Psoas muscle (tissue), 8 donors: ENCODE data around the gene RSPH3. TPM values are rescaled to one million over a fixed set of nuclear protein-coding genes. Genes with fewer than 3 reads are reported as not detected.
A peak's percentile ranks its signal among the peaks of the same experiment; 100 is the strongest.

Experiments used
- ATAC-seq, 4 donors: fragments of 200-7000 bp; cut with Tn5 transposase; one replicate each; pipeline ENCODE4 v1.9.1; 2020; ENCODE audit warnings: moderate library complexity in 3 of 4, mild to moderate bottlenecking in 2 of 4
- DNase-seq, 2 donors: peaks; one replicate each; pipeline ENCODE4 v3.0.0-alpha.2; 2020
- H3K27ac ChIP-seq: fragments of 200-600 bp; one replicate; pipeline ENCODE4 v1.8.0; 2022
- H3K27me3 ChIP-seq, 3 donors: fragments of 200-600 bp in 1 of 3; one replicate each; pipeline versions ENCODE4 v1.6.1 to v1.8.0; 2013 to 2022; ENCODE audit warnings: low read length in 2 of 3, mild to moderate bottlenecking in 2 of 3, moderate library complexity in 1 of 3; ENCODE audit not compliant: insufficient read depth in 3 of 3
- H3K36me3 ChIP-seq, 2 donors: fragments of 200-600 bp in 1 of 2; one replicate each; pipeline versions ENCODE4 v1.6.1 to v1.8.0; 2013 to 2022; ENCODE audit warnings: low read depth in 1 of 2, mild to moderate bottlenecking in 1 of 2, moderate library complexity in 1 of 2; ENCODE audit not compliant: insufficient read depth in 1 of 2
- H3K4me1 ChIP-seq: fragments of 200-600 bp; one replicate; pipeline ENCODE4 v1.8.0; 2022
- H3K4me3 ChIP-seq: fragments of 200-600 bp; one replicate; pipeline ENCODE4 v1.8.0; 2022; ENCODE audit warnings: mild to moderate bottlenecking
- H3K9me3 ChIP-seq: fragments of 200-600 bp; one replicate; pipeline ENCODE4 v1.8.0; 2022
- WGBS, 3 donors: extraction: QIAGEN DNeasy Blood & Tissue Kit; methylation state at CpG; one replicate each; pipeline versions ENCODE4 v1.1.6 to v1.1.7; 2013; 5-methylcytosine and 5-hydroxymethylcytosine counted together
- intact Hi-C, 2 donors: fragments of 100-400 bp; cut with DNase I; formaldehyde crosslinking; loops; one replicate each; pipeline versions ENCODE4 v1.11.0 to v1.14.2; 2022
- long read RNA-seq, 2 donors: library from polyadenylated mRNA; unstranded; transcript quantifications; one replicate each; pipeline ENCODE4 v2.0.0, GENCODE V29; 2021
- polyA plus RNA-seq, 3 donors: library from polyadenylated mRNA; stranded (reverse); fragments of 200-250 nt; gene quantifications; one replicate each; pipeline ENCODE4 v1.2.3, GENCODE V29; 2013
- total RNA-seq, 4 donors: library from RNA; stranded (reverse); fragmentation: NEBNext Ultra II Directional in 2 of 4; extraction: Animal tissue kit (Norgen Biotek cat#: 25700) in 2 of 4; gene quantifications; one replicate each; pipeline versions ENCODE4 v1.2.1 to v1.2.4, GENCODE V29; 2021 to 2023
- TF ChIP-seq, protein P1 (sequence below): fragments of 200-600 bp; IDR thresholded peaks from one replicate; pipeline ENCODE4 v1.8.0; 2022; ENCODE audit warnings: antibody characterized with exemption
- donor health status: healthy with polysubstance abuse.
- donor health status: DM: no; HTN: no; CAD: no; lungs with moderate emphysema.
- donor health status: Bipolar disorder and iron deficiency.
- donor health status: healthy.
- donor health status: DM: yes; HTN: yes; CAD: no.
- donor health status: DM: no; HTN: no; CAD: no.
- donor health status: DM: no; HTN: no; CAD: no.
- donor health status: DM: yes; HTN: yes; CAD: no.

RSPH3 gene, protein sequence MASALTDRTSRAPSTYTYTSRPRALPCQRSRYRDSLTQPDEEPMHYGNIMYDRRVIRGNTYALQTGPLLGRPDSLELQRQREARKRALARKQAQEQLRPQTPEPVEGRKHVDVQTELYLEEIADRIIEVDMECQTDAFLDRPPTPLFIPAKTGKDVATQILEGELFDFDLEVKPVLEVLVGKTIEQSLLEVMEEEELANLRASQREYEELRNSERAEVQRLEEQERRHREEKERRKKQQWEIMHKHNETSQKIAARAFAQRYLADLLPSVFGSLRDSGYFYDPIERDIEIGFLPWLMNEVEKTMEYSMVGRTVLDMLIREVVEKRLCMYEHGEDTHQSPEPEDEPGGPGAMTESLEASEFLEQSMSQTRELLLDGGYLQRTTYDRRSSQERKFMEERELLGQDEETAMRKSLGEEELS
- 1 to 10 TPM; 2.7 to 5.2 (median 4.0) TPM for total RNA-seq
- polyA plus RNA-seq, result 1 to 10 TPM; 1.4 to 2.9 (median 2.7) TPM
- long read RNA-seq, donor 1, full-length matches to known transcripts, result 1 of 1 reads
- long read RNA-seq, donor 1, partial matches to known transcripts, result 0 of 1 reads
- long read RNA-seq, donor 1, other reads (novel, unspliced or antisense), result 0 of 1 reads
- long read RNA-seq, donor 2, full-length matches to known transcripts, result 7 of 10 reads
- long read RNA-seq, donor 2, partial matches to known transcripts, result 0 of 10 reads
- long read RNA-seq, donor 2, other reads (novel, unspliced or antisense), result 3 of 10 reads

DNA sequence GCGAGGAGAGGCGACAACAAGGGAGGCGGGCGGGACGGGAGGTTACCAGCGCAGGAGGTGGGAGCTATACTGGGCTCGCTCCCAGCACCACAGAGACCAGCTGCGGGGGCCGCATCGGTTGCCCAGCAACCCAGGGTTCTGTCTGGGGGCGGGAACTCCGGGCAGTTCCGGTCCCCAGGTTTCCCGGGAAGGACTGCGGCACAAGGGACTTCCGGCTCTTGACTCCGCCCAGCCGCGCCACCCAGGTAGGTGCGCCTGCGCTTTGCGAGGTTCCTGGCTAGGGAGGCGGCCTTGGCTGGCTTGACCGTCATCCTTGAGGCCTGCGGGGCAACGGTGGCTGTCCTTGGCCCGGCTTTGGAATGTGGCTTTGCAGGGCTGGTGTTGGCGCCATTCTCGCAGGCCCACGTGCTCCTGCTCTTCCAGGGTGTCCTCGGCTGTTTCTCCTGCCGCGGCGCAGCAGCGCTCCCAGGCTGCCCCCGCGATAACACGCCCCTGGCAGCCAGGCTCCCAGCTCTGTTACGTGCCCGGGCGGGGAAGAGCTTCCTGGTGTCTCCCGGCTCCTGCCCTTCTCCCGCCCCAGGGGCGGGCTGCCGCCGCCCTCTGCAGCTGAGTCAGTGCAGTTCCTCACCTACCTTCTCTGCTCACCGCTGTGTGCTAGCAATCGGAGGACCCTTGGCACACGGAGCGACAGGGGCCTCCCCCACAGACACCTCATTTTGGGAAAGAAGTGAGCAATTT, at the start of gene RSPH3:
RSPH3 (minus strand) TSS at position 537 of the 738 bp plus-strand sequence. CDS start 652 bp downstream, outside the sequence.
- no peaks in the 10 kb centered on the region for H3K27me3 ChIP-seq
- H3K27ac ChIP-seq, result peak within 1 kb of the TSS; percentile 81
- DNase-seq, result peak; percentile 93 to 97
- H3K9me3 ChIP-seq, result no peaks in the 10 kb centered on the region
- intact Hi-C loops, result loop anchor here in 1 of 2 donors (10.0 kb wide), 1 partner anchor 135 kb away; no protein-coding TSS in a partner anchor
- 0% methylated on average over 44 to 50 of the region's 50 CpGs for WGBS, 3 donors
- no peaks in the 10 kb centered on the region for H3K36me3 ChIP-seq
- ATAC-seq, result peak; percentile 93 to 96 (median 94)
- TF ChIP-seq, protein P1, sequence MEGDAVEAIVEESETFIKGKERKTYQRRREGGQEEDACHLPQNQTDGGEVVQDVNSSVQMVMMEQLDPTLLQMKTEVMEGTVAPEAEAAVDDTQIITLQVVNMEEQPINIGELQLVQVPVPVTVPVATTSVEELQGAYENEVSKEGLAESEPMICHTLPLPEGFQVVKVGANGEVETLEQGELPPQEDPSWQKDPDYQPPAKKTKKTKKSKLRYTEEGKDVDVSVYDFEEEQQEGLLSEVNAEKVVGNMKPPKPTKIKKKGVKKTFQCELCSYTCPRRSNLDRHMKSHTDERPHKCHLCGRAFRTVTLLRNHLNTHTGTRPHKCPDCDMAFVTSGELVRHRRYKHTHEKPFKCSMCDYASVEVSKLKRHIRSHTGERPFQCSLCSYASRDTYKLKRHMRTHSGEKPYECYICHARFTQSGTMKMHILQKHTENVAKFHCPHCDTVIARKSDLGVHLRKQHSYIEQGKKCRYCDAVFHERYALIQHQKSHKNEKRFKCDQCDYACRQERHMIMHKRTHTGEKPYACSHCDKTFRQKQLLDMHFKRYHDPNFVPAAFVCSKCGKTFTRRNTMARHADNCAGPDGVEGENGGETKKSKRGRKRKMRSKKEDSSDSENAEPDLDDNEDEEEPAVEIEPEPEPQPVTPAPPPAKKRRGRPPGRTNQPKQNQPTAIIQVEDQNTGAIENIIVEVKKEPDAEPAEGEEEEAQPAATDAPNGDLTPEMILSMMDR, result peak; percentile 11
- H3K4me1 ChIP-seq, result peaks cover 13% of the 10 kb centered on the region
- peak within 1 kb of the TSS; percentile 83 for H3K4me3 ChIP-seq

DNA sequence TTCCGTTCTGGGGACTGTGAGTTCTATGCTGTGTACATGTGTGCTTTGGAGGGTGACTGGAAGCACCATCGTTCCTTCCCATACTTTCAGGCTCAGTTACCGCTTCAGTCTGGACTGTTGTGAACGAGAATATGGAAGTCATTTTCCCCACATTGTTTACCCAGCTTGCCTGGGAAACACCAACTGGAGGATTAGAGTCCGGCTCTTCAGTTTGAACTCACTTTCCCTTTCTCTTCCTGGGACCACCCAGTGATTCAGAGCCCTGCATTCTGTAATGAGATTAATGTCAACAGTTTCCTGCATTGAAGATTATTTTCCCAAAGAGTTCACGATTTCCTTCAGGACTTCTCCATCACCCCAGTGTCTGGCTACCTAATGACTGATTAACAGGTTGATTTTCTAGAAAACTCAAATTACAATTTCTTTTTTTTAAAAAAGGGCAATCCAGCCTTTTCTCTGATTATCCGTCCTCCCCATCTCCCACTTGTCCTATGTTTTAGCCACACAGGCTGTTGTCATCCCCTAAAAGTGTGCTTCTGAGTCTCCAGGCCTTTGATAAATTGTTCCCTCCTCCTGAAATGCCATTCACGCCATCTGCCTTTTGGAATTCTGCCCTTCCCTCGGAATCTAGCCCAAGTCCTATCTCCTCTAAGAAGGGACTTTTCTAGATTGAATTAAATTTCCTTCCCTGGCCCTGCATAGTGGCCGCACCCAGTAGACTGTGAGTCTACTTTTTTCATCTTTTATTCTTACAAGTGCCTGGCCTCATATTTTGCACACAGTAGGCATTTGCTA, 48.1 kb upstream of the RSPH3 start:
- no peak overlapping the region for H3K27ac ChIP-seq
- DNase-seq (no peak), ATAC-seq (no peak)
- H3K27me3 ChIP-seq, result peaks cover 0 to 7% (median 2%) of the 10 kb centered on the region in 3 donors
- 62 to 70% (median 64%) methylated on average over 10 of the region's 10 CpGs for WGBS, 3 donors
- H3K36me3 ChIP-seq, result no peaks in the 10 kb centered on the region
- TF ChIP-seq, protein P1, result no peak
- intact Hi-C loops, result no loop called here
- no peak overlapping the region for H3K4me3 ChIP-seq
- no peaks in the 10 kb centered on the region for H3K4me1 ChIP-seq
- no peaks in the 10 kb centered on the region for H3K9me3 ChIP-seq

DNA sequence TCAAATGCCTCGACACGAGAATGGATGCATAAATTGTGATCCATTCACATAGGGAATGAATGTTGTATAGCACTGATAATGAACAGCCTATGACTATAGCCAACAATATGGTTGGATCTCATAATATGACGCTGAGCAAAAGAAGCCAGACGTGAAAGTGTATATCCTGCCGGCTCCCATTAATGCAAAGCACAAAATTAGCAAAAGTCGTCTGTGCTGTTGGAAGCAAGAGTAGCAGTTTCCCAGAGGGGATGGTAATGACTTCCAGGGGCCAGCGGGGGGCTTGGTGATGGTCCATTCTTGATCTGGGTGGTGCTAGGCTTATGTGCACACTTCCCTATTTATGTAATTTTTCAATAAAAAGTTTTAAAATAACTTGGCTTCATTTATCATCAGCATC, 45.8 kb upstream of the RSPH3 start:
- no peak overlapping the region for H3K27ac ChIP-seq
- H3K36me3 ChIP-seq, result no peaks in the 10 kb centered on the region
- H3K4me3 ChIP-seq, result no peak overlapping the region
- H3K4me1 ChIP-seq, result no peaks in the 10 kb centered on the region
- DNase-seq, result no peak
- TF ChIP-seq, protein P1, result no peak
- intact Hi-C loops, result no loop called here
- WGBS, 3 donors, result 69 to 75% (median 75%) methylated on average over 7 of the region's 7 CpGs
- no peak for ATAC-seq
- H3K27me3 ChIP-seq, result peaks cover 0 to 7% (median 2%) of the 10 kb centered on the region in 3 donors
- H3K9me3 ChIP-seq, result no peaks in the 10 kb centered on the region
